GM12878 (cell line): ENCODE data around the gene VSIG10L2. TPM values are rescaled to one million over a fixed set of nuclear protein-coding genes. Genes with fewer than 3 reads are reported as not detected.

Experiments used
- ATAC-seq: fragments of 200-7000 bp; cut with Tn5 transposase; 3 replicates; pipeline ENCODE4 v1.9.1; 2020; ENCODE audit warnings: mild to moderate bottlenecking, moderate library complexity
- BruUV-seq: library from RNA; stranded (reverse); fragments of 400-500 nt; replicated peaks from 2 replicates; lab custom pipeline; 2021; lab: Mats Ljungman, UMichigan
- CTCF ChIA-PET: fragments of 300-600 bp; sonication (Branson Sonifier 250); formaldehyde crosslinking; extraction: SDS; loops from one replicate; lab custom pipeline; 2021; ENCODE audit warnings: inconsistent platforms; lab: Yijun Ruan, JAX
- POLR2A ChIA-PET: fragments of 350-600 bp; formaldehyde crosslinking; extraction: SDS; loops from one replicate; lab custom pipeline; 2021; ENCODE audit warnings: inconsistent platforms; lab: Charles Lee
- RAD21 ChIA-PET: fragments of 300-600 bp; sonication (Branson Sonifier 250); formaldehyde crosslinking; loops from one replicate; lab custom pipeline; 2023; ENCODE audit warnings: antibody characterized with exemption; ENCODE audit not compliant: unreplicated experiment; lab: Charles Lee
- SMC1A ChIA-PET: fragments of 300-600 bp; sonication (Branson Sonifier 250); formaldehyde crosslinking; loops from one replicate; lab custom pipeline; 2023; ENCODE audit not compliant: unreplicated experiment, uncharacterized antibody; lab: Charles Lee
- DNase-seq: peaks from one replicate; pipeline ENCODE4 v3.0.0-alpha.2; 2011; ENCODE audit warnings: low read depth, low spot score
- FAIRE-seq: peaks from 3 replicates; lab custom pipeline; 2011; peaks lifted over from hg19 to GRCh38; lab: Jason Lieb, UNC
- H2AFZ ChIP-seq: 2 replicates; pipeline ENCODE4 v1.6.0; 2011; ENCODE audit warnings: low read depth, low read length, control low read depth; ENCODE audit not compliant: control insufficient read depth
- H3K27ac ChIP-seq: 2 replicates; pipeline ENCODE4 v1.5.1; 2011; ENCODE audit warnings: control low read depth; ENCODE audit not compliant: control insufficient read depth, insufficient read depth
- H3K27me3 ChIP-seq, 2 experiments: replicated peaks in 1 of 2; 2 replicates each; pipeline versions ENCODE4 v1.6.0 to v1.6.1; 2011; ENCODE audit warnings: low read length in 1 of 2; ENCODE audit not compliant: control insufficient read depth in 2 of 2, insufficient read depth in 2 of 2
- H3K36me3 ChIP-seq, 2 experiments: 2 replicates each; pipeline ENCODE4 v1.5.1; 2011; ENCODE audit warnings: low read length in 1 of 2; ENCODE audit not compliant: control insufficient read depth in 2 of 2, insufficient read depth in 2 of 2
- H3K4me1 ChIP-seq: 2 replicates; pipeline ENCODE4 v1.6.1; 2011; ENCODE audit warnings: mild to moderate bottlenecking, low read length, moderate library complexity, mixed read lengths; ENCODE audit not compliant: control insufficient read depth, insufficient read depth
- H3K4me2 ChIP-seq: 2 replicates; pipeline ENCODE4 v1.6.0; 2011; ENCODE audit warnings: control low read depth; ENCODE audit not compliant: control insufficient read depth, insufficient read depth
- H3K4me3 ChIP-seq: fragments of 200-600 bp; sonication (generic); 2 replicates; pipeline ENCODE4 v1.5.1; 2016
- H3K79me2 ChIP-seq: 2 replicates; pipeline ENCODE4 v1.6.0; 2011; ENCODE audit warnings: low read length; ENCODE audit not compliant: control insufficient read depth, insufficient read depth
- H3K9ac ChIP-seq: 2 replicates; pipeline ENCODE4 v1.8.0; 2011; ENCODE audit warnings: low read length, control low read depth, mixed read lengths; ENCODE audit not compliant: control insufficient read depth, insufficient read depth
- H3K9me3 ChIP-seq: replicated peaks from 3 replicates; pipeline ENCODE4 v1.5.1; 2011; ENCODE audit warnings: mild to moderate bottlenecking, low read length; ENCODE audit not compliant: control insufficient read depth, insufficient read depth
- H4K20me1 ChIP-seq: 2 replicates; pipeline ENCODE4 v1.6.0; 2011; ENCODE audit not compliant: control insufficient read depth, insufficient read depth
- ATF2 ChIP-seq: IDR thresholded peaks from 2 replicates; pipeline ENCODE4 v1.6.1; 2012; ENCODE audit warnings: low read length, inconsistent platforms
- BCL3 ChIP-seq: IDR thresholded peaks from 2 replicates; pipeline ENCODE4 v1.6.1; 2011; ENCODE audit warnings: borderline replicate concordance, low read depth, mild to moderate bottlenecking, moderate library complexity, low read length; ENCODE audit not compliant: insufficient read depth, poor library complexity, severe bottlenecking
- GATAD2B ChIP-seq: fragments of 450-650 bp; conservative IDR thresholded peaks from 2 replicates; pipeline ENCODE4 v1.6.1; 2017; ENCODE audit warnings: low read depth, mild to moderate bottlenecking, moderate library complexity
- HDGF ChIP-seq: fragments of 450-650 bp; IDR thresholded peaks from 2 replicates; pipeline ENCODE4 v1.6.1; 2016; ENCODE audit warnings: antibody characterized with exemption
- MAX ChIP-seq: IDR thresholded peaks from 2 replicates; pipeline ENCODE4 v1.6.1; 2012; ENCODE audit warnings: low read depth, low read length, improper control_type of control experiment
- MEF2B ChIP-seq: fragments of 450-650 bp; IDR thresholded peaks from 2 replicates; pipeline ENCODE4 v1.6.1; 2018; ENCODE audit warnings: mild to moderate bottlenecking, moderate library complexity; ENCODE audit not compliant: partially characterized antibody, poor library complexity, severe bottlenecking
- NR2C1 ChIP-seq: fragments of 450-650 bp; IDR thresholded peaks from 2 replicates; pipeline ENCODE4 v1.6.1; 2017; ENCODE audit warnings: antibody characterized with exemption, mild to moderate bottlenecking, moderate library complexity
- NR2F1 ChIP-seq: fragments of 450-650 bp; conservative IDR thresholded peaks from 2 replicates; pipeline ENCODE4 v1.6.1; 2017; ENCODE audit warnings: mild to moderate bottlenecking
- RELA ChIP-seq: fragments of 450-650 bp; IDR thresholded peaks from 2 replicates; pipeline ENCODE4 v1.8.0; 2014; ENCODE audit warnings: borderline replicate concordance; ENCODE audit not compliant: partially characterized antibody
- SREBF2 ChIP-seq: IDR thresholded peaks from 2 replicates; pipeline ENCODE4 v1.6.1; 2012; ENCODE audit warnings: mild to moderate bottlenecking, low read length
- SUZ12 ChIP-seq: fragments of 200-600 bp; sonication (generic); IDR thresholded peaks from one replicate; pipeline ENCODE4 v1.6.1; 2018; ENCODE audit warnings: antibody characterized with exemption, mild to moderate bottlenecking; ENCODE audit not compliant: unreplicated experiment
- ZNF24 ChIP-seq: fragments of 450-650 bp; IDR thresholded peaks from 2 replicates; pipeline ENCODE4 v1.6.1; 2017; ENCODE audit warnings: antibody characterized with exemption, mild to moderate bottlenecking
- WGBS: methylation state at CpG from one replicate; pipeline ENCODE4 v1.1.6; 2016; ENCODE audit warnings: low lambda C conversion rate; ENCODE audit not compliant: insufficient replicate concordance, insufficient coverage; ENCODE audit errors: missing lambda C conversion rate; 5-methylcytosine and 5-hydroxymethylcytosine counted together
- in situ Hi-C: fragments of 300-500 bp; cut with MboI; formaldehyde crosslinking; loops from 9 replicates; pipeline ENCODE4 v1.14.3; 2018; ENCODE audit warnings: mixed read lengths
- intact Hi-C: fragments of 100-400 bp; cut with micrococcal nuclease; formaldehyde crosslinking; loops from one replicate; pipeline ENCODE4 v1.14.2; 2022; ENCODE audit not compliant: unreplicated experiment
- polyA plus RNA-seq, 11 experiments: library from polyadenylated mRNA; depleted of rRNA in 4 of 11; unstranded in 6 of 11; stranded (reverse) in 5 of 11; fragments of >200 nt; fragmentation: Nextera tagmentation in 4 of 11; fragmentation: Illumina TruSeq in 1 of 11; extraction: Ambion mirVana in 4 of 11; extraction: Trizol in 1 of 11; gene quantifications; 1 replicate in 1 of 11; 2 replicates in 10 of 11; pipeline versions ENCODE4 v1.2.1 to v1.2.3, GENCODE V29; 2011 to 2016; ENCODE audit warnings: inconsistent platforms in 2 of 11, missing spikeins in 2 of 11, low read depth in 1 of 11
- total RNA-seq, 4 experiments: library from RNA; depleted of rRNA in 3 of 4; stranded (reverse); fragments of >200 nt in 3 of 4; fragmentation: Illumina TruSeq in 1 of 4; extraction: Trizol in 1 of 4; gene quantifications; 2 replicates each; pipeline versions ENCODE4 v1.2.1 to v1.2.3, GENCODE V29; 2013 to 2021

VSIG10L2 gene
- total and polyA plus RNA-seq, 10 of the 15 experiments (the other 5 are each of a cell fraction or from before 2014, with no cell fraction given) = 0.02 TPM; not detected in 9

GRCh38 chr11:125945011-125945796, 640 bp upstream of the VSIG10L2 start:
- RAD21 ChIA-PET = interaction anchor here (0.9 to 1.2 kb wide), 2 partner anchors 113 to 249 kb away, joined by 4 to 5 read pairs; no protein-coding TSS in a partner anchor
- H3K4me2 ChIP-seq = no peak overlapping the region
- no peaks in the 10 kb centered on the region for H3K36me3 ChIP-seq
- POLR2A ChIA-PET = interaction anchor here (1.0 kb wide), 1 partner anchor 55 kb away, joined by 3 read pairs; no protein-coding TSS in a partner anchor
- 27% methylated on average over 15 of the region's 15 CpGs for WGBS
- H3K79me2 ChIP-seq = no peaks in the 10 kb centered on the region
- no peak overlapping the region for H3K4me3 ChIP-seq
- no peak overlapping the region for H3K27ac ChIP-seq
- H3K9me3 ChIP-seq = no peaks in the 10 kb centered on the region
- FAIRE-seq = no peak
- no peak overlapping the region for H2AFZ ChIP-seq
- intact Hi-C loops = no loop called here
- CTCF ChIA-PET = interaction anchor here (0.5 to 12.1 kb wide), 5 partner anchors 10 to 246 kb away, joined by 3 to 220 read pairs (median 4); no protein-coding TSS in a partner anchor
- BruUV-seq = no TSS peak
- H3K27me3 ChIP-seq = no peaks in the 10 kb centered on the region; a peak in 1 of 4 replicates
- SMC1A ChIA-PET = interaction anchor here (1.3 to 6.2 kb wide), 3 partner anchors 94 to 249 kb away, joined by 4 to 45 read pairs (median 5); no protein-coding TSS in a partner anchor
- ATAC-seq = no peak
- H3K4me1 ChIP-seq = no peaks in the 10 kb centered on the region
- H4K20me1 ChIP-seq = no peaks in the 10 kb centered on the region
- TF ChIP-seq ZNF24 (peak; percentile 74), RELA (no peak)
- no peak overlapping the region for H3K9ac ChIP-seq
- no peak for DNase-seq
- in situ Hi-C loops = no loop called here

GRCh38 chr11:125946712-125947418, 1.0 kb downstream of the VSIG10L2 start:
- no peak overlapping the region for H2AFZ ChIP-seq
- ChIA-PET POLR2A (no interaction called here), RAD21 (no interaction called here), SMC1A (no interaction called here), CTCF (interaction anchor here (12.1 kb wide), 1 partner anchor 244 kb away, joined by 220 read pairs; no protein-coding TSS in a partner anchor)
- in situ Hi-C loops (no loop called here), intact Hi-C loops (no loop called here)
- H3K9me3 ChIP-seq = no peaks in the 10 kb centered on the region
- BruUV-seq = no TSS peak
- H3K4me1 ChIP-seq = no peaks in the 10 kb centered on the region
- H3K4me3 ChIP-seq = no peak overlapping the region
- ATAC-seq (no peak), FAIRE-seq (no peak), DNase-seq (no peak)
- H3K9ac ChIP-seq = no peak overlapping the region
- no peaks in the 10 kb centered on the region for H3K36me3 ChIP-seq
- no peak overlapping the region for H3K4me2 ChIP-seq
- H4K20me1 ChIP-seq = no peaks in the 10 kb centered on the region
- H3K79me2 ChIP-seq = no peaks in the 10 kb centered on the region
- WGBS = 20% methylated on average over 14 of the region's 14 CpGs
- H3K27me3 ChIP-seq = no peaks in the 10 kb centered on the region; a peak in 1 of 4 replicates
- no peak overlapping the region for H3K27ac ChIP-seq
- TF ChIP-seq NR2C1 = no peak
- TF ChIP-seq NR2F1 = no peak
- TF ChIP-seq ATF2 = no peak
- TF ChIP-seq GATAD2B = no peak
- no peak for TF ChIP-seq SUZ12
- TF ChIP-seq SREBF2 = no peak
- TF ChIP-seq BCL3 = no peak
- TF ChIP-seq MEF2B = no peak
- TF ChIP-seq HDGF = no peak
- TF ChIP-seq MAX = no peak
